Measurements from ENCODE around the gene BTBD18.

Gene BTBD18

GRCh38 chr11:57787006-57787604, 35.5 kb upstream of the BTBD18 start:
- Histone ChIP-seq H3K27me3 (ENCODE audit: control insufficient read depth, insufficient read depth, low read length) (no peaks in the 10 kb centered on the region), H3K4me1 (ENCODE audit: control insufficient read depth, insufficient read depth, low read length) (peaks cover 30% of the 10 kb centered on the region), H3K27ac (ENCODE audit: low read depth, low read length) (peak overlapping the region; percentile 29), H3K36me3 (ENCODE audit: control insufficient read depth, insufficient read depth, low read length) (peaks cover 13% of the 10 kb centered on the region), H3K9ac (ENCODE audit: low read depth, low read length) (no peak overlapping the region), H3K9me3 (ENCODE audit: control insufficient read depth, insufficient read depth, low read length) (no peaks in the 10 kb centered on the region), H3K4me3 (ENCODE audit: low read depth, low read length) (no peak overlapping the region)

GRCh38 chr11:57786436-57786835, 34.8 kb upstream of the BTBD18 start:
- H3K4me1 ChIP-seq (ENCODE audit: control insufficient read depth, insufficient read depth, low read length), result peaks cover 37% of the 10 kb centered on the region
- H3K4me3 ChIP-seq (ENCODE audit: low read depth, low read length), result no peak overlapping the region
- H3K27me3 ChIP-seq (ENCODE audit: control insufficient read depth, insufficient read depth, low read length), result no peaks in the 10 kb centered on the region
- H3K9me3 ChIP-seq (ENCODE audit: control insufficient read depth, insufficient read depth, low read length), result no peaks in the 10 kb centered on the region
- no peak overlapping the region for H3K9ac ChIP-seq (ENCODE audit: low read depth, low read length)
- no peak overlapping the region for H3K27ac ChIP-seq (ENCODE audit: low read depth, low read length)
- H3K36me3 ChIP-seq (ENCODE audit: control insufficient read depth, insufficient read depth, low read length), result peaks cover 7% of the 10 kb centered on the region

- Histone ChIP-seq H3K36me3 (ENCODE audit: control insufficient read depth, insufficient read depth, low read length) (no peaks in the 10 kb centered on the region), H3K27ac (ENCODE audit: low read depth, low read length) (no peak overlapping the region), H3K27me3 (ENCODE audit: control insufficient read depth, insufficient read depth, low read length) (no peaks in the 10 kb centered on the region), H3K9me3 (ENCODE audit: control insufficient read depth, insufficient read depth, low read length) (no peaks in the 10 kb centered on the region), H3K4me3 (ENCODE audit: low read depth, low read length) (no peak overlapping the region), H3K9ac (ENCODE audit: low read depth, low read length) (no peak overlapping the region), H3K4me1 (ENCODE audit: control insufficient read depth, insufficient read depth, low read length) (peaks cover 47% of the 10 kb centered on the region)
Observed at GRCh38 chr11:57785072-57785471, 33.5 kb upstream of the BTBD18 start.

DNA sequence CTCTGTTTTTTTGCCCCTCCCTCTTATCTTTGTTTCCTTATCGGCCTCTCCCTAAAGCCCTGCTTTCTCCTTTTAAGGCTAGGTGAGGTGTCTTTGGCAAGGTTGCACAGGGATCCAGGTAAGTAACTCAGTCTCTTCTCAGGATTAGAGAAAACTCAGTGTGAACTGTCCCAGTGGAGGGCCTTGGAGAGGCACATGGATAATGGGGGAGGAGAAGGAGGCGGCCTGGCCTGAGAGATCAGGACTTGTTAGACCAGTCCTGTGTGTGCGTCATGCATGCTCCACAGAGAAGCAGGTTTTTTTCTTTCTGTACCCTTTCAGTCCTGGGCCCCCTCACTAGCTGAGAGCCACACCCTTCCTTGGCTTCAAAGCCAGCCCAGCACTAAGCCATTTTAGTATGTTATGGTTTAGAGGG, 29.9 kb upstream of the BTBD18 start:
- peak overlapping the region; percentile 59 for H3K9ac ChIP-seq (ENCODE audit: low read depth, low read length)

DNA sequence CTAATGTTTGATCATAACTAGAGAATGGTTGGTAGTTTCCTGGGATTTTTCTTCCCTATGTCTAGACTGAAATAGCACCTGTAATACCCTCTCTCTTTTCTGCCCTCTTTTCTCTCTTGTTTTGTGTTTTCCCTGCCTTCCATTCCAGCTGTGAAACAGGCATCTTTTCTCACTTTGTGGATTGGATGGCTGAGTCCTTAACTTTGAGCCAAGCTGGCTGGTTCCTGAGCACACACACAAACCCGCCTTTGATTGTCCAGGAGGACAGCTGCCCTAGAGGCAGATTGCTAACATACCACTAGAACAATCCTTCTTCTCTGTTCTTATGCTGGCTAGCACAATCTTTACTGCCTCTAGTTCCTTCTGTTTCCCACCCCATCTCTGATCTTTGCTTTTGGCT, 27.7 kb upstream of the BTBD18 start:
- Histone ChIP-seq H3K9me3 (ENCODE audit: control insufficient read depth, insufficient read depth, low read length) (no peaks in the 10 kb centered on the region), H3K4me3 (ENCODE audit: low read depth, low read length) (peak overlapping the region; percentile 34), H3K27ac (ENCODE audit: low read depth, low read length) (peak overlapping the region; percentile 99), H3K27me3 (ENCODE audit: control insufficient read depth, insufficient read depth, low read length) (no peaks in the 10 kb centered on the region), H3K36me3 (ENCODE audit: control insufficient read depth, insufficient read depth, low read length) (no peaks in the 10 kb centered on the region), H3K9ac (ENCODE audit: low read depth, low read length) (peak overlapping the region; percentile 71), H3K4me1 (ENCODE audit: control insufficient read depth, insufficient read depth, low read length) (peaks cover 78% of the 10 kb centered on the region)

More for the DNA sequence above, 29.9 kb upstream of the BTBD18 start:
- Histone ChIP-seq H3K4me3 (ENCODE audit: low read depth, low read length) (peak overlapping the region; percentile 33), H3K9me3 (ENCODE audit: control insufficient read depth, insufficient read depth, low read length) (no peaks in the 10 kb centered on the region), H3K27me3 (ENCODE audit: control insufficient read depth, insufficient read depth, low read length) (no peaks in the 10 kb centered on the region), H3K4me1 (ENCODE audit: control insufficient read depth, insufficient read depth, low read length) (peaks cover 61% of the 10 kb centered on the region), H3K36me3 (ENCODE audit: control insufficient read depth, insufficient read depth, low read length) (no peaks in the 10 kb centered on the region), H3K27ac (ENCODE audit: low read depth, low read length) (peak overlapping the region; percentile 99)

DNA sequence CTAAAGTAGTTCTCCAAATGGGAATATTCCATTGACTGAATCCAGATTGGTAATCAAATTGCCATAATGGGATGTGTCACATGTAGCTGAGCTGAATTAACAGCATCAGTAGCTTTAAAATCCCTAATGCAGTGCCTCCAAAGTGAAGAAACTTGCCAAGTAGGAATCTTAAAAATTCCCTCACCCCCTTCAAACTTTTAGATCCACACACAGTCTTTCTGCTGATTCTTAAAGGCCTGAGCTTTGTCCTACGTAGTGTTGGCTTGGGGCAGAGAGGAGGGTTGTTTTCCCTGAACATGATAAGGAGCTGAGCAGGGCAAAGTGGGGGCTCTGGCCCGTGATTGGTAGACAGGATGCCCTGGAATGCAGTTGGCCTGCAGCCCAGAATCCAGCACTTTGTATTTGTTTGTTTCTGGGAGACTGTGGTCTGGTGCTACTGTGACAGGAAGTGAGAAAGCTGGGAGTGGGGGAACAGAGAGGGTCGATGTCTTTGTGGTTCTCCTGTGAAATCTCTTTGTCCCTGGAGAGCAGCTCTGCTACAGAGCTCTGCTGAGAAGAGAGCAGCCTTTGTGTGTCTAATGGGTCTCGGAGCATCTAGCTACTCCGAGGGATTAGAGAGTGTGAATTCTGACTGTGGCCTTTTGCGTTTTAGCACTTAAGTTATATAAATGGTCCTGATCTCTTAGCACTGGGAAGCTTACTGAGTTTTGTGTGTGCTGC, 26.9 kb upstream of the BTBD18 start:
- Histone ChIP-seq H3K9ac (ENCODE audit: low read depth, low read length) (peak overlapping the region; percentile 71), H3K4me3 (ENCODE audit: low read depth, low read length) (peak overlapping the region; percentile 34), H3K36me3 (ENCODE audit: control insufficient read depth, insufficient read depth, low read length) (no peaks in the 10 kb centered on the region), H3K27me3 (ENCODE audit: control insufficient read depth, insufficient read depth, low read length) (no peaks in the 10 kb centered on the region), H3K27ac (ENCODE audit: low read depth, low read length) (peak overlapping the region; percentile 99), H3K4me1 (ENCODE audit: control insufficient read depth, insufficient read depth, low read length) (peaks cover 78% of the 10 kb centered on the region), H3K9me3 (ENCODE audit: control insufficient read depth, insufficient read depth, low read length) (no peaks in the 10 kb centered on the region)

GRCh38 chr11:57777969-57778317, 26.3 kb upstream of the BTBD18 start:
- peak overlapping the region; percentile 99 for H3K27ac ChIP-seq (ENCODE audit: low read depth, low read length)
- H3K36me3 ChIP-seq (ENCODE audit: control insufficient read depth, insufficient read depth, low read length), result no peaks in the 10 kb centered on the region
- peaks cover 78% of the 10 kb centered on the region for H3K4me1 ChIP-seq (ENCODE audit: control insufficient read depth, insufficient read depth, low read length)
- H3K27me3 ChIP-seq (ENCODE audit: control insufficient read depth, insufficient read depth, low read length), result no peaks in the 10 kb centered on the region
- H3K9me3 ChIP-seq (ENCODE audit: control insufficient read depth, insufficient read depth, low read length), result no peaks in the 10 kb centered on the region
- peak overlapping the region; percentile 34 for H3K4me3 ChIP-seq (ENCODE audit: low read depth, low read length)
- peak overlapping the region; percentile 71 for H3K9ac ChIP-seq (ENCODE audit: low read depth, low read length)

DNA sequence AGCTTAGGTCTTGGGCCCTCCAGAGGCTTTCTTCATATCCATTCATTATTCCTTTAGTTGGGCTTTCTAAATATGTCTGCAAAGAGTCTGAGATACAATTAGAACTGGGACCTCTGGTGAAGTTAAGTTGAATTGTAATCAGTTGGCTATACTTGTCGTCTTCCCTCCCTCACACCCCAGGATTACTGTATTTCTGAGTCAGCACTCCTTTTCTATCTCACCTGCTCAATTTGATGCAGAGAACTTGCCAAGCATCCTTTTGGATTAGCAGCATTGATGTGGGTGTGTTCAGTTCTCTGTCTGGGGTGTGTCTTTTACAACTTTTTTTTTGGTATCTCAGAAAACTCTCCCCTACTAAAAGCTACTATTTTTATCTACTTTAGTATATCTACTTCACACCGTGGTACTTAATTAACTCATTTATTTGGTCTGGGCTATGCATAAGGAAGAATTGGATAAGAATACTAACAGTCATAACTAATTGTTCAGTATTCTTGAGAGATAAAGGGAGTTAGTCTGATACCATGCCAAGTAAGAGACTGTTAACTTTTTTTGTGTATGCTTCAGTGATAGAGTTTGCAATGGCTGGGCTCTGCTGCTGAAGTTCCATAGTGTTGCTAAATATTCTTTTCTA, 25.1 kb upstream of the BTBD18 start:
- peaks cover 69% of the 10 kb centered on the region for H3K4me1 ChIP-seq (ENCODE audit: control insufficient read depth, insufficient read depth, low read length)

DNA sequence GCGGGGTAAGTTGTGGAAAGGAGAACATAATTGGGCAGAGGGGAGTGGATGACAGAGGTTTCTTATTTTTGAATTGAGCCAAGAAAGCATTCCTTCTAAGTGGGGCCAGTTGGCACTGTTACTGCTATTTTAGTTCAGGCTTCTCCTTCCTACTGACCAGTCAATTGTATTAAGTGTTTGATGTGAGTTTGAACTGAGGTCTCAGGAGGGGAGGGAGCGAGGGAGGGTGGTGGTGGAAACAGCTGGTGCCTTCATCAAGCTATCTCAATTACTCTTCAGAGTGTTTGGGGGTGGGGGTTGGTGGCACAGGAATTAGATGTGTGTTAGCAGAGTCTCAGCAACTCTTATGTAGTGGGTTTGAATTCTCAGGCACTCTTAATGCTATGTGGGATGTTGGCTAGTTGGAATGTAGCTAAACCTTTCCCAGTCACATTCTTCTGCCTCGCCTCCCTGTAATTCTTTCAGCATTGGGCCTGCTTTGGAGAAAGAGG, 24.5 kb upstream of the BTBD18 start:
- no peak overlapping the region for H3K4me3 ChIP-seq (ENCODE audit: low read depth, low read length)
- no peaks in the 10 kb centered on the region for H3K9me3 ChIP-seq (ENCODE audit: control insufficient read depth, insufficient read depth, low read length)
- H3K27ac ChIP-seq (ENCODE audit: low read depth, low read length), result peak overlapping the region; percentile 99
- no peaks in the 10 kb centered on the region for H3K36me3 ChIP-seq (ENCODE audit: control insufficient read depth, insufficient read depth, low read length)
- peaks cover 62% of the 10 kb centered on the region for H3K4me1 ChIP-seq (ENCODE audit: control insufficient read depth, insufficient read depth, low read length)
- H3K27me3 ChIP-seq (ENCODE audit: control insufficient read depth, insufficient read depth, low read length), result no peaks in the 10 kb centered on the region
- no peak overlapping the region for H3K9ac ChIP-seq (ENCODE audit: low read depth, low read length)

More for the DNA sequence above, 25.1 kb upstream of the BTBD18 start:
- H3K9ac ChIP-seq (ENCODE audit: low read depth, low read length), result no peak overlapping the region
- H3K4me3 ChIP-seq (ENCODE audit: low read depth, low read length), result no peak overlapping the region
- no peaks in the 10 kb centered on the region for H3K36me3 ChIP-seq (ENCODE audit: control insufficient read depth, insufficient read depth, low read length)
- peak overlapping the region; percentile 99 for H3K27ac ChIP-seq (ENCODE audit: low read depth, low read length)
- no peaks in the 10 kb centered on the region for H3K9me3 ChIP-seq (ENCODE audit: control insufficient read depth, insufficient read depth, low read length)
- no peaks in the 10 kb centered on the region for H3K27me3 ChIP-seq (ENCODE audit: control insufficient read depth, insufficient read depth, low read length)

GRCh38 chr11:57775491-57775890, 23.9 kb upstream of the BTBD18 start:
- 0 out of 2 replicates have a peak overlapping the region, but pooled peaks have one; percentile 7 for H3K4me3 ChIP-seq (ENCODE audit: low read depth, low read length)

More at GRCh38 chr11:57775491-57775890, 23.9 kb upstream of the BTBD18 start:
- Histone ChIP-seq H3K36me3 (ENCODE audit: control insufficient read depth, insufficient read depth, low read length) (no peaks in the 10 kb centered on the region; the same call in 1 of the 2 replicates), H3K4me1 (ENCODE audit: control insufficient read depth, insufficient read depth, low read length) (peaks cover 56% of the 10 kb centered on the region), H3K9me3 (ENCODE audit: control insufficient read depth, insufficient read depth, low read length) (no peaks in the 10 kb centered on the region), H3K27ac (ENCODE audit: low read depth, low read length) (peak overlapping the region; percentile 99), H3K27me3 (ENCODE audit: control insufficient read depth, insufficient read depth, low read length) (no peaks in the 10 kb centered on the region), H3K9ac (ENCODE audit: low read depth, low read length) (no peak overlapping the region)
